ENCODE measurements around the gene POC1A.

POC1A gene

GRCh38 chr3:52025453-52025852 lies 128.8 kb downstream of the POC1A start:
- no peak for DNase-seq (ENCODE audit: extremely low spot score)
- ChIA-PET POLR2A (no interaction called here), CTCF (interaction anchor here (0.8 to 1.0 kb wide), 2 partner anchors 76 to 134 kb away, joined by 3 to 4 read pairs; no protein-coding TSS in a partner anchor)
- no peak for TF ChIP-seq CTCF (IDR thresholded peaks at IDR 0.05; ENCODE audit: control extremely low read depth, extremely low read depth, low read depth, missing control alignments)
